ENCODE measurements around the gene BCAT1.

DNA sequence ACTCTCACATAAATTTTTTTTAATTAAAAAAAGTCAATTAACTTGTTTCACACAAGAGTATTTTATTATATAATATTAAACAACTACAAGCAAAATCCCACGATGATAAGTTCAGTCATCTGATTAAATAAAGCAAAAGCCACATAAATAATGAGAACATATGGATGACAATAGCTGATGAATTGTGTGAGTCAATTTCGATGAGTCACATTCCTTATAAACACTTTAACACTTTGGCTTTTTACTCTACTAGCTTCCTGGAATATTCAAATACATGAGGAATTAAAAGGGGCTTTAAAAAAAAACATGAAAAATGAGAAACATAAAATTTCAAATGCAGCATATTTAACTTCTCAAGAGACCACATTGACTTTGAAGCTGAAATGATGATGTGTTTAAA, 95.3 kb downstream of the BCAT1 start:
- TF ChIP-seq, protein P1, sequence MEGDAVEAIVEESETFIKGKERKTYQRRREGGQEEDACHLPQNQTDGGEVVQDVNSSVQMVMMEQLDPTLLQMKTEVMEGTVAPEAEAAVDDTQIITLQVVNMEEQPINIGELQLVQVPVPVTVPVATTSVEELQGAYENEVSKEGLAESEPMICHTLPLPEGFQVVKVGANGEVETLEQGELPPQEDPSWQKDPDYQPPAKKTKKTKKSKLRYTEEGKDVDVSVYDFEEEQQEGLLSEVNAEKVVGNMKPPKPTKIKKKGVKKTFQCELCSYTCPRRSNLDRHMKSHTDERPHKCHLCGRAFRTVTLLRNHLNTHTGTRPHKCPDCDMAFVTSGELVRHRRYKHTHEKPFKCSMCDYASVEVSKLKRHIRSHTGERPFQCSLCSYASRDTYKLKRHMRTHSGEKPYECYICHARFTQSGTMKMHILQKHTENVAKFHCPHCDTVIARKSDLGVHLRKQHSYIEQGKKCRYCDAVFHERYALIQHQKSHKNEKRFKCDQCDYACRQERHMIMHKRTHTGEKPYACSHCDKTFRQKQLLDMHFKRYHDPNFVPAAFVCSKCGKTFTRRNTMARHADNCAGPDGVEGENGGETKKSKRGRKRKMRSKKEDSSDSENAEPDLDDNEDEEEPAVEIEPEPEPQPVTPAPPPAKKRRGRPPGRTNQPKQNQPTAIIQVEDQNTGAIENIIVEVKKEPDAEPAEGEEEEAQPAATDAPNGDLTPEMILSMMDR (conservative IDR thresholded peaks at IDR 0.05 in 1 of 2, IDR thresholded peaks at IDR 0.05 in 1 of 2; ENCODE audit: extremely low read depth in 1 of 2, insufficient read depth in 1 of 2, low read depth in 1 of 2, low read length in 2 of 2): no peak
- TF ChIP-seq EZH2 (IDR thresholded peaks at IDR 0.05; ENCODE audit: borderline replicate concordance, low read length): no peak
